GM13976 (cell line): ENCODE results near the gene RAE1.

Experiments used
- DNase-seq: peaks from one replicate; pipeline ENCODE4 v3.0.0; 2012; ENCODE audit warnings: low spot score
- CTCF ChIP-seq: IDR thresholded peaks from 2 replicates; pipeline ENCODE4 v1.5.1; 2012; ENCODE audit warnings: borderline replicate concordance, mild to moderate bottlenecking; ENCODE audit not compliant: insufficient read depth; ENCODE audit errors: extremely low read depth, missing control alignments, control extremely low read depth
- in situ Hi-C: fragments of 300-500 bp; cut with MboI; formaldehyde crosslinking; loops from one replicate; pipeline ENCODE4 v1.12.0; 2022; ENCODE audit warnings: low sequenced_read_pairs, mixed read lengths, inconsistent platforms; ENCODE audit not compliant: unreplicated experiment

The RAE1 gene

GRCh38 chr20:57404006-57404405 is 53.0 kb downstream of the RAE1 start:
- DNase-seq: no peak
- in situ Hi-C loops: no loop called here
- TF ChIP-seq CTCF: no peak

- TF ChIP-seq CTCF: no peak
- in situ Hi-C loops: no loop called here
- no peak for DNase-seq
These were observed 53.5 kb downstream of the RAE1 start for GRCh38 chr20:57404419-57405072.

- in situ Hi-C loops: no loop called here
- no peak for DNase-seq
These were observed 54.4 kb downstream of the RAE1 start for GRCh38 chr20:57405236-57406016.

GRCh38 chr20:57407541-57407956 is 56.5 kb downstream of the RAE1 start:
- TF ChIP-seq CTCF: no peak
- in situ Hi-C loops: no loop called here
- DNase-seq: no peak

More at GRCh38 chr20:57405236-57406016, 54.4 kb downstream of the RAE1 start:
- no peak for TF ChIP-seq CTCF

GRCh38 chr20:57408131-57408530 is 57.1 kb downstream of the RAE1 start:
- in situ Hi-C loops: no loop called here
- no peak for TF ChIP-seq CTCF
- DNase-seq: no peak

- in situ Hi-C loops: no loop called here
- no peak for DNase-seq
- no peak for TF ChIP-seq CTCF
These were observed 57.6 kb downstream of the RAE1 start for GRCh38 chr20:57408536-57409233.
